ENCODE data around the gene CSF2RB. TPM values are rescaled to one million over a fixed set of nuclear protein-coding genes. Genes with fewer than 3 reads are reported as not detected.

The CSF2RB gene
- total and polyA plus RNA-seq, 4 donors, result 1.3 to 17.6 (median 4.9) TPM

- Histone ChIP-seq H3K4me3 (ENCODE audit: low read length in 2 of 2) (no peak overlapping the region), H3K27me3 (ENCODE audit: control insufficient read depth in 1 of 2, insufficient read depth in 2 of 2, low read length in 1 of 2) (no peaks in the 10 kb centered on the region), H3K27ac (ENCODE audit: low read depth in 1 of 2, low read length in 2 of 2) (no peak overlapping the region), H3K4me1 (ENCODE audit: control insufficient read depth in 1 of 2, insufficient read depth in 2 of 2, low read length in 2 of 2) (no peaks in the 10 kb centered on the region), H3K36me3 (ENCODE audit: control insufficient read depth in 1 of 2, insufficient read depth in 2 of 2, low read length in 1 of 2) (no peaks in the 10 kb centered on the region), H3K9me3 (ENCODE audit: control insufficient read depth, low read length) (no peaks in the 10 kb centered on the region)
- 61 to 64% methylated on average over 17 of the region's 17 CpGs for WGBS, 2 donors
- intact Hi-C loops (cut with DNase I), result no loop called here
- ATAC-seq (ENCODE audit: low FRiP score), result no peak
- no peak for DNase-seq
These were observed 15.5 kb downstream of the CSF2RB start for GRCh38 chr22:36928786-36929535.

DNA sequence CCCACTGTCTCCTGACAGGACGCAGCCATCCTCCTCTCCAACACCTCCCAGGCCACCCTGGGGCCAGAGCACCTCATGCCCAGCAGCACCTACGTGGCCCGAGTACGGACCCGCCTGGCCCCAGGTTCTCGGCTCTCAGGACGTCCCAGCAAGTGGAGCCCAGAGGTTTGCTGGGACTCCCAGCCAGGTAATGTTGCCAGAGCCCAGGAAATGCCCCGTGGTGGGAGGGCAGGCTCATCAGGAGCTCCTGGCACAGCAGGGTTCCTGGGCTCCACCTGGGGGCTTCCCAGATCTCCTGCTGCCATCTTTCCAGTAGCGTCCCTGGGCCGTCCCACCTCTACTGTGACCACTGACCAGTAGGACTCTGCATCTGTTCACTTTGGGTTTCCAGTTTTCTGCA, 16.2 kb downstream of the CSF2RB start:
- ATAC-seq (ENCODE audit: low FRiP score), result no peak
- H3K4me1 ChIP-seq (ENCODE audit: control insufficient read depth in 1 of 2, insufficient read depth in 2 of 2, low read length in 2 of 2), result no peaks in the 10 kb centered on the region
- no peak overlapping the region for H3K4me3 ChIP-seq (ENCODE audit: low read length in 2 of 2)
- H3K27me3 ChIP-seq (ENCODE audit: control insufficient read depth in 1 of 2, insufficient read depth in 2 of 2, low read length in 1 of 2), result no peaks in the 10 kb centered on the region
- 84 to 88% methylated on average over 10 of the region's 10 CpGs for WGBS, 2 donors
- intact Hi-C loops (cut with DNase I), result no loop called here
- DNase-seq, result peak in 1 of 2 donors; percentile 69
- H3K36me3 ChIP-seq (ENCODE audit: control insufficient read depth in 1 of 2, insufficient read depth in 2 of 2, low read length in 1 of 2), result no peaks in the 10 kb centered on the region
- H3K9me3 ChIP-seq (ENCODE audit: control insufficient read depth, low read length), result no peaks in the 10 kb centered on the region
- no peak overlapping the region for H3K27ac ChIP-seq (ENCODE audit: low read depth in 1 of 2, low read length in 2 of 2)

DNA sequence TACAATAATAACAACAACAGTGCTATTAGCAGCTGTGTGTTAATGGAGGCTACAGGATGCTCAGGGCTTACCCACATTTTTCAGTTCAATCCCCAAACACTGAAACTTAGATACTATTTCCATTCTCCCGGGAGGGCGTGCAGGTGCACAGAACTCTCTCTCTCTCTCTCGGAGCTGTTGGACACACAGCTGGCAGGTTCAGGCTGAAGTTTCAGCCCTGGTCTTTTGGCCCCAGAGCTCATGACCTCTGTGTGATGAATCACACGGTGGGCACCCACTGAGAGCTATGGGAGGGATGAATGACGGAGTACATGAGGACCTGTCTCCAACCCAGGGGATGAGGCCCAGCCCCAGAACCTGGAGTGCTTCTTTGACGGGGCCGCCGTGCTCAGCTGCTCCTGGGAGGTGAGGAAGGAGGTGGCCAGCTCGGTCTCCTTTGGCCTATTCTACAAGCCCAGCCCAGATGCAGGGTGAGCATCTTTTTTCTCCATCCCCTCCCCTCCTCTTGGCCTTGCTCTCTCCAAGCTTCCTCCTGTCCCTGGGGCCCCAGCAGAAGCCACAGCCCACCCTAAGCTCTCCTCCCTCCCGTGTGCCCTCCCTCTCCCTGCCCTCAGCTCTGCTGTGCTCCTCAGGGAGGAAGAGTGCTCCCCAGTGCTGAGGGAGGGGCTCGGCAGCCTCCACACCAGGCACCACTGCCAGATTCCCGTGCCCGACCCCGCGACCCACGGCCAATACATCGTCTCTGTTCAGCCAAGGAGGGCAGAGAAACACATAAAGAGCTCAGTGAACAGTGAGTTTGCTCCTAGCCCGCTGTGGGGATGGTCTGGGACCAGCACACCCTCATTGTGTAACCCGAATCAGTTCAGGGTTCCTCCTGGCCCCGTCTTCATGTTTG, 16.9 kb downstream of the CSF2RB start:
- Histone ChIP-seq H3K36me3 (ENCODE audit: control insufficient read depth in 1 of 2, insufficient read depth in 2 of 2, low read length in 1 of 2) (no peaks in the 10 kb centered on the region), H3K27me3 (ENCODE audit: control insufficient read depth in 1 of 2, insufficient read depth in 2 of 2, low read length in 1 of 2) (no peaks in the 10 kb centered on the region), H3K27ac (ENCODE audit: low read depth in 1 of 2, low read length in 2 of 2) (no peak overlapping the region), H3K9me3 (ENCODE audit: control insufficient read depth, low read length) (no peaks in the 10 kb centered on the region), H3K4me1 (ENCODE audit: control insufficient read depth in 1 of 2, insufficient read depth in 2 of 2, low read length in 2 of 2) (no peaks in the 10 kb centered on the region), H3K4me3 (ENCODE audit: low read length in 2 of 2) (no peak overlapping the region)
- ATAC-seq (ENCODE audit: low FRiP score) (no peak), DNase-seq (no peak)
- WGBS, 2 donors, result 38 to 44% methylated on average over 19 to 20 of the region's 20 CpGs
- intact Hi-C loops (cut with DNase I), result no loop called here

DNA sequence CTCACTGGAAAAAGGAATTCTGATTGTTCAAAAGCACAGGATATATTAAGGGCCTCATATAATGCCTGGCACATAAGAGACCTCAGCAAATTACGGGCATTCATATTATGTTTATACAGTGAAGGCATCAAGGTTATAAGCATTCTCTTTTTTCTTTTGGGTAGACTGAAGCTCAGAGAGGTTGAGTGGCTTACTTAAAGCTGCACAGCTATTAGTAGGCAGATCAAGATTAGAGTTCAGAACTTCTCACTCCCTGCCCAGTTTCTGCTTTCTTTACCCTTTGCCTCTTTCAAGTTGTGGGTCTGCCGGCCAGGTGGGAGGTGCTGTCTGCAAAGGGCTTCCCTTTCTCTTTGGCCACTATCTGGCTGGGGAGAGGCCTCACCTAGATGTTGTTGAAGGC, 18.0 kb downstream of the CSF2RB start:
- Histone ChIP-seq H3K9me3 (ENCODE audit: control insufficient read depth, low read length) (no peaks in the 10 kb centered on the region), H3K4me3 (ENCODE audit: low read length in 2 of 2) (no peak overlapping the region), H3K4me1 (ENCODE audit: control insufficient read depth in 1 of 2, insufficient read depth in 2 of 2, low read length in 2 of 2) (no peaks in the 10 kb centered on the region), H3K27me3 (ENCODE audit: control insufficient read depth in 1 of 2, insufficient read depth in 2 of 2, low read length in 1 of 2) (no peaks in the 10 kb centered on the region), H3K27ac (ENCODE audit: low read depth in 1 of 2, low read length in 2 of 2) (no peak overlapping the region), H3K36me3 (ENCODE audit: control insufficient read depth in 1 of 2, insufficient read depth in 2 of 2, low read length in 1 of 2) (no peaks in the 10 kb centered on the region)
- WGBS, 2 donors, result 66 to 69% methylated on average over 2 of the region's 2 CpGs
- intact Hi-C loops (cut with DNase I), result no loop called here
- ATAC-seq (ENCODE audit: low FRiP score) (no peak), DNase-seq (no peak)

- intact Hi-C loops (cut with DNase I), result no loop called here
- no peaks in the 10 kb centered on the region for H3K36me3 ChIP-seq (ENCODE audit: control insufficient read depth in 1 of 2, insufficient read depth in 2 of 2, low read length in 1 of 2)
- DNase-seq, result no peak
- no peaks in the 10 kb centered on the region for H3K4me1 ChIP-seq (ENCODE audit: control insufficient read depth in 1 of 2, insufficient read depth in 2 of 2, low read length in 2 of 2)
- no peak overlapping the region for H3K27ac ChIP-seq (ENCODE audit: low read depth in 1 of 2, low read length in 2 of 2)
- WGBS, 2 donors, result 83 to 84% methylated on average over 25 of the region's 25 CpGs
- H3K9me3 ChIP-seq (ENCODE audit: control insufficient read depth, low read length), result no peaks in the 10 kb centered on the region
- no peak for ATAC-seq (ENCODE audit: low FRiP score)
- H3K27me3 ChIP-seq (ENCODE audit: control insufficient read depth in 1 of 2, insufficient read depth in 2 of 2, low read length in 1 of 2), result no peaks in the 10 kb centered on the region
- no peak overlapping the region for H3K4me3 ChIP-seq (ENCODE audit: low read length in 2 of 2)
These were observed 20.4 kb downstream of the CSF2RB start for GRCh38 chr22:36933629-36934417.

DNA sequence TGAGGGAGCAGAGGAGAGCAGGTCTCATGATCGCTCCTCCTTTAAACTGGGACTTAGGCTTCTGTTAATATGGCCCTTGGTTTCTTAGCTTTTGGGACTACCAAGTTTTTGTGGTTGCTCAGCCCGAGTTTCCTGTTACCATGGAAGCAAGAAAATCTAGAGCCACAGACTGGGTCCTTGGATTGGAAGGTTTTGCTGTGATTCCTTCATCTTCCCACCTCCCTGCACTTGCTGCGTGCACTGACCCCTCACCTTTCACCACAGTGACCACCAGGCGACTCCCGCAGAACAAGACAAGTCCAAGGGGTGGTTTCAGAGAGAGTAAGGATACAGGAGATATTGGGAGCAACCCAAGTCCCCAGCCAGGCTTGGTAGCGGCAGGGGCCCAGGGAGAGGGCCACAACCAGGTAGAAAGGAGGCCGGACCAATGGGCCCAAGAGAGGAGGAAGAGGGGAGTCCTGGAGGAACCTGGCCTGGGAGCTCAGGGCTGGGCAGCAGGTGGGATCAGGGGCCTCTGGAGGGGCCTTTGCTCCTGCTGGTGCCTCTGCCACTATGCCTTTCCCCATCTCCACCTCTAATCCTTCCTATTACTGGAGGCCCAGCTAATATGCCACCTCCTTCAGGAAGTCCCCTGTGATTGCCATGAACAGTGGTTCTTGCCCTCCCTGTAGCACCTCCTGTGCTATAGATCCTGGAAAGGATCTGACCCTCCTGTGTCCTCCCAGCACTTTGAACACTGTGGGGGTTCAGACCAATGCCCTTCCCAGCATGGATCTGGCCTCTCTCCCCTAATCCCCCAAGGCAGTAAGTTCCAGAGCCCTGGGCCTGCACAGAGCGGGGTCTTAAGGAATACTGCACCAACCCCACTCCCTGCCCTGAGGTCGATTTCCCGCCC, 21.2 kb downstream of the CSF2RB start:
- H3K4me1 ChIP-seq (ENCODE audit: control insufficient read depth in 1 of 2, insufficient read depth in 2 of 2, low read length in 2 of 2), result no peaks in the 10 kb centered on the region
- H3K36me3 ChIP-seq (ENCODE audit: control insufficient read depth in 1 of 2, insufficient read depth in 2 of 2, low read length in 1 of 2), result no peaks in the 10 kb centered on the region
- DNase-seq (no peak), ATAC-seq (ENCODE audit: low FRiP score) (no peak)
- H3K4me3 ChIP-seq (ENCODE audit: low read length in 2 of 2), result no peak overlapping the region
- no peak overlapping the region for H3K27ac ChIP-seq (ENCODE audit: low read depth in 1 of 2, low read length in 2 of 2)
- no peaks in the 10 kb centered on the region for H3K27me3 ChIP-seq (ENCODE audit: control insufficient read depth in 1 of 2, insufficient read depth in 2 of 2, low read length in 1 of 2)
- H3K9me3 ChIP-seq (ENCODE audit: control insufficient read depth, low read length), result no peaks in the 10 kb centered on the region
- 80 to 86% methylated on average over 9 to 10 of the region's 10 CpGs for WGBS, 2 donors
- intact Hi-C loops (cut with DNase I), result no loop called here

DNA sequence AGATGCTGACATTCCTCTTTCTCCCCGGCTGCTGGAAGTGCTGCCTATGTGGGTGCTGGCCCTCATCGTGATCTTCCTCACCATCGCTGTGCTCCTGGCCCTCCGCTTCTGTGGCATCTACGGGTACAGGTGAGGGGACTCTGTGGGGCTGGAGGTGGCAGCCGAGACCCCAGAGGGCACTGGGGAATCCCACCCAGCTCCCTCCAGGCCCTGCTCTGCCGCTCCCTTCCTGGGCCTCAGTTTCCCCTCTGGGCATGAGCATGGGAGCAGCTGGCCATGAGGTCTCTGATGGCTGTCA, 21.8 kb downstream of the CSF2RB start:
- DNase-seq, result no peak
- Histone ChIP-seq H3K9me3 (ENCODE audit: control insufficient read depth, low read length) (no peaks in the 10 kb centered on the region), H3K36me3 (ENCODE audit: control insufficient read depth in 1 of 2, insufficient read depth in 2 of 2, low read length in 1 of 2) (no peaks in the 10 kb centered on the region), H3K27me3 (ENCODE audit: control insufficient read depth in 1 of 2, insufficient read depth in 2 of 2, low read length in 1 of 2) (no peaks in the 10 kb centered on the region), H3K4me3 (ENCODE audit: low read length in 2 of 2) (no peak overlapping the region), H3K4me1 (ENCODE audit: control insufficient read depth in 1 of 2, insufficient read depth in 2 of 2, low read length in 2 of 2) (no peaks in the 10 kb centered on the region), H3K27ac (ENCODE audit: low read depth in 1 of 2, low read length in 2 of 2) (no peak overlapping the region)
- no peak for ATAC-seq (ENCODE audit: low FRiP score)
- 86 to 87% methylated on average over 7 of the region's 7 CpGs for WGBS, 2 donors
- intact Hi-C loops (cut with DNase I), result no loop called here

GRCh38 chr22:36935694-36936093, 22.3 kb downstream of the CSF2RB start:
- ATAC-seq (ENCODE audit: low FRiP score) (no peak), DNase-seq (no peak)
- no peaks in the 10 kb centered on the region for H3K36me3 ChIP-seq (ENCODE audit: control insufficient read depth in 1 of 2, insufficient read depth in 2 of 2, low read length in 1 of 2)
- 82% methylated on average over 3 of the region's 3 CpGs for WGBS, 2 donors
- no peak overlapping the region for H3K4me3 ChIP-seq (ENCODE audit: low read length in 2 of 2)
- H3K27me3 ChIP-seq (ENCODE audit: control insufficient read depth in 1 of 2, insufficient read depth in 2 of 2, low read length in 1 of 2), result no peaks in the 10 kb centered on the region
- intact Hi-C loops (cut with DNase I), result no loop called here
- no peak overlapping the region for H3K27ac ChIP-seq (ENCODE audit: low read depth in 1 of 2, low read length in 2 of 2)
- H3K9me3 ChIP-seq (ENCODE audit: control insufficient read depth, low read length), result no peaks in the 10 kb centered on the region
- no peaks in the 10 kb centered on the region for H3K4me1 ChIP-seq (ENCODE audit: control insufficient read depth in 1 of 2, insufficient read depth in 2 of 2, low read length in 2 of 2)
